Fibroblast of lung (primary cell): ENCODE data around the gene PIP5K1C. TPM values are rescaled to one million over a fixed set of nuclear protein-coding genes. Genes with fewer than 3 reads are reported as not detected.

Experiments
- DNase-seq, 2 donors: peaks; one replicate each; pipeline versions ENCODE4 v3.0.0 to v3.0.0-alpha.2; 2010; ENCODE audit warnings: low read depth in 2 of 2
- H2AFZ ChIP-seq: 2 replicates; pipeline ENCODE4 v1.5.1; 2012; ENCODE audit warnings: low read length, control low read depth, inconsistent platforms
- H3K27ac ChIP-seq: 2 replicates; pipeline ENCODE4 v1.5.1; 2011; ENCODE audit warnings: low read length, control low read depth; ENCODE audit not compliant: insufficient read depth
- H3K27me3 ChIP-seq: 2 replicates; pipeline ENCODE4 v1.5.1; 2011; ENCODE audit warnings: mild to moderate bottlenecking, low read length; ENCODE audit not compliant: control insufficient read depth, insufficient read depth
- H3K36me3 ChIP-seq: 2 replicates; pipeline ENCODE4 v1.5.1; 2011; ENCODE audit warnings: low read length; ENCODE audit not compliant: control insufficient read depth, insufficient read depth
- H3K4me1 ChIP-seq: 2 replicates; pipeline ENCODE4 v1.5.1; 2011; ENCODE audit warnings: low read length; ENCODE audit not compliant: control insufficient read depth, insufficient read depth; ENCODE audit errors: extremely low read depth
- H3K4me2 ChIP-seq: 2 replicates; pipeline ENCODE4 v1.5.1; 2011; ENCODE audit warnings: low read length, control low read depth; ENCODE audit not compliant: insufficient read depth; ENCODE audit errors: extremely low read depth
- H3K4me3 ChIP-seq, 4 experiments: fragments of 200-600 bp in 1 of 4; sonication (generic) in 1 of 4; replicated peaks in 1 of 4; 2 replicates each; pipeline ENCODE4 v1.5.1; 2011 to 2016; ENCODE audit warnings: low read length in 4 of 4, low read depth in 3 of 4, mild to moderate bottlenecking in 3 of 4, control low read depth in 2 of 4, inconsistent platforms in 1 of 4, mixed read lengths in 1 of 4; ENCODE audit not compliant: insufficient read depth in 1 of 4; ENCODE audit errors: control extremely low read depth in 1 of 4
- H3K79me2 ChIP-seq: 2 replicates; pipeline ENCODE4 v1.5.1; 2012; ENCODE audit warnings: mild to moderate bottlenecking, low read length, inconsistent platforms; ENCODE audit not compliant: control insufficient read depth, insufficient read depth
- H3K9ac ChIP-seq: 2 replicates; pipeline ENCODE4 v1.5.1; 2011; ENCODE audit warnings: mild to moderate bottlenecking, low read length, control low read depth; ENCODE audit not compliant: insufficient read depth
- H3K9me3 ChIP-seq: 2 replicates; pipeline ENCODE4 v1.5.1; 2012; ENCODE audit warnings: low read depth, low read length; ENCODE audit not compliant: control insufficient read depth, insufficient read depth
- H4K20me1 ChIP-seq: 2 replicates; pipeline ENCODE4 v1.5.1; 2011; ENCODE audit warnings: low read length; ENCODE audit not compliant: control insufficient read depth, insufficient read depth; ENCODE audit errors: extremely low read depth
- CTCF ChIP-seq, 2 donors: IDR thresholded peaks in 1 of 2; conservative IDR thresholded peaks in 1 of 2; 1 replicate in 1 of 2; 2 replicates in 1 of 2; pipeline ENCODE4 v1.5.1; 2011 to 2012; ENCODE audit warnings: low read length in 2 of 2, control low read depth in 1 of 2, inconsistent platforms in 1 of 2, low read depth in 1 of 2, mild to moderate bottlenecking in 1 of 2
- EZH2 ChIP-seq: IDR thresholded peaks from 2 replicates; pipeline ENCODE4 v1.5.1; 2012; ENCODE audit warnings: low read length, control low read depth, mild to moderate bottlenecking; ENCODE audit errors: missing control alignments
- polyA plus RNA-seq, 2 donors: library from polyadenylated mRNA; depleted of rRNA in 1 of 2; stranded (reverse) in 1 of 2; unstranded in 1 of 2; fragments of >200 nt; gene quantifications; 2 replicates each; pipeline ENCODE4 v1.2.1, GENCODE V29; 2011 to 2012; ENCODE audit warnings: missing spikeins in 1 of 2
- total RNA-seq: library from RNA; depleted of rRNA; stranded (reverse); fragments of >200 nt; gene quantifications from 2 replicates; pipeline ENCODE4 v1.2.1, GENCODE V29; 2014

The PIP5K1C gene
- total and polyA plus RNA-seq, 2 donors (not counting 1 experiment from before 2014, with no cell fraction given), result 8.7 to 16.7 TPM

DNA sequence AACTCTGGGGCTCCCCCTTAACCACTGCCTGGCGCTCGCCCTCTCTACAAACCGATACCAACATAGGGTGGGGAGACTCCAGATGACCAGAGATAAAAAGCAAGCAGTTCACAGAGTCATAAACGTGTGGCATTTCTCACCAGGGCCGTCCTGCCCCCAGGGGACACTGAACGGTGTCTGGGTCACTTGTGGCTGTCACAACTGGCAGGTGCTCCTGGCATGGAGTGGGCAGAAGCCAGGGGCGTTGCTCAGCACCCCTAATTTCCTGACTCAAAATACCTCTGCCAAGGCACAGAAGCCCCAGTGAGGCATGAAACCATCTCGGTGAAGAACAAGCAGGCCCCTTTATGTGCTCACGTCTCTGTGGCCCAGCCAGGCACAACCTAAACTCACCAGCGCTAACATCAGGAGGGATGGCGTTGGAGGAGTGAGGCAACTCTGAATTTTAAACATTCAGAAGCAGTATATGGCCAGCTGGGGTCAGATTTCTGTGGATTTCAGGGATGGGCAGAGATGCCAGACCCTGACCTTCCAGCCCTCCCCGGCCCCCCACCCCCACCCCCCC is 1.8 kb downstream of the PIP5K1C start:
- Histone ChIP-seq H2AFZ (no peak overlapping the region), H3K9me3 (no peaks in the 10 kb centered on the region), H3K4me2 (peak overlapping the region; percentile 64), H3K9ac (no peak overlapping the region), H3K36me3 (peaks cover 4% of the 10 kb centered on the region), H3K79me2 (peaks cover 40% of the 10 kb centered on the region), H3K27ac (peak overlapping the region; percentile 19), H3K4me3 (peak overlapping the region in 2 of 4 experiments; percentile 32 to 86), H3K27me3 (no peaks in the 10 kb centered on the region), H3K4me1 (peaks cover 3% of the 10 kb centered on the region), H4K20me1 (no peaks in the 10 kb centered on the region)
- TF ChIP-seq CTCF (conservative IDR thresholded peaks at IDR 0.05 in 1 of 2, IDR thresholded peaks at IDR 0.05 in 1 of 2; ENCODE audit: low read depth in 1 of 2, low read length in 2 of 2) (no peak), EZH2 (no peak)
- DNase-seq, result peak in 1 of 2 donors; percentile 41

DNA sequence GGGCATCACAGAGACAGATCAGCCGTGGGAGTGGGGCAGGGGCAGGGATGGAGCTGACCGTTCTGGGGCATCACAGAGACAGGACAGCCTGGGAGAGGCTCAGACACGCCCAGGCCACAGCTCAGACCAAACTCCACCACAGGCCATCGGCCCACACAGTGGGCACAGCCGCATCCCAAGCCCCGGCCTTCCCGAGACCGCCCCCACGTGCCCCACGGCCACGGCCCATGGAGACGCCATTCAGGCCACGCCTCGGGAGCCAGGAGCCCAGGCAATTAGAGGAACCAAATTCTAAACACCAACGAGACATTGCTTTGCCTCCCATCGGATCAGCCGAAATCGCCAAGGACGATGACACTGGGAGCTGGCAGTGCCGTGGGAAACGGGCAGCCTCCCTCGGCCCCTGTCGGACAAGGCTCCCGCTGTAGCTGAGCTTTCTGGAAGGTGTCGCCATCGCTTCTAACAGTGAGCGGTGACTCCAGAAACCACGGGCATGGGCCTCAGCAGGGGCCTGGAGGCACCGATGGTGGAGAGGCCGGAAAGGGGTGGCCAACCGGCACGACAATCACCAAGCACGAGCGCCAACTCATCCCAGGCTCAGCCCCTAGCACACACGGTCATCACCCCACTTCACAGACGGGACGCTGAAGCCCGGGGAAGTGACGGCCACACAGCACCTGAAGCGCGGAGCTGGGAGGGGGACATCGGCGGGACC is 2.4 kb downstream of the PIP5K1C start:
- Histone ChIP-seq H3K79me2 (peaks cover 40% of the 10 kb centered on the region), H3K4me2 (no peak overlapping the region), H3K36me3 (peaks cover 4% of the 10 kb centered on the region), H3K27ac (no peak overlapping the region), H3K27me3 (no peaks in the 10 kb centered on the region), H4K20me1 (no peaks in the 10 kb centered on the region), H3K4me3 (no peak overlapping the region), H3K9me3 (no peaks in the 10 kb centered on the region), H3K9ac (no peak overlapping the region), H2AFZ (no peak overlapping the region), H3K4me1 (peaks cover 3% of the 10 kb centered on the region)
- DNase-seq, result no peak
- TF ChIP-seq EZH2, result no peak
- TF ChIP-seq CTCF (conservative IDR thresholded peaks at IDR 0.05 in 1 of 2, IDR thresholded peaks at IDR 0.05 in 1 of 2; ENCODE audit: low read depth in 1 of 2, low read length in 2 of 2), result no peak

DNA sequence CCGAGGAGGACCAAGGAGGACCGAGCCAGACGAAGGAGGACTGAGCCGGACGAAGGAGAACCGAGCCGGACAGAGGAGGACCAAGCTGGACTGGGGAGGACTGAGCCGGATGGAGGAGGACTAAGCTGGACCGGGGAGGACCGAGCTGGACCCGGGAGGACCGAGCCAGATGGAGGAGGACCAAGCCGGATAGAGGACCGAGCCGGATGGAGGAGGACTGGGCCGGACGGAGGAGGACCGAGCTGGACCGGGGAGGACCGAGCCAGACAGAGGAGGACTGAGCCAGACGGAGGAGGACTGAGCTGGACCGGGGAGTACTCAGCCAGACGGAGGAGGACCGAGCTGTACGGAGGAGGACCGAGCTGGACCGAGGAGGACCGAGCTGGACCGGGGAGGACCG is 3.2 kb downstream of the PIP5K1C start:
- DNase-seq, result no peak
- TF ChIP-seq EZH2 (no peak), CTCF (conservative IDR thresholded peaks at IDR 0.05 in 1 of 2, IDR thresholded peaks at IDR 0.05 in 1 of 2; ENCODE audit: low read depth in 1 of 2, low read length in 2 of 2) (no peak)
- Histone ChIP-seq H3K27me3 (no peaks in the 10 kb centered on the region), H3K36me3 (peaks cover 4% of the 10 kb centered on the region), H3K9ac (no peak overlapping the region), H3K79me2 (peaks cover 43% of the 10 kb centered on the region), H3K27ac (no peak overlapping the region), H3K9me3 (no peaks in the 10 kb centered on the region), H4K20me1 (no peaks in the 10 kb centered on the region), H2AFZ (no peak overlapping the region), H3K4me1 (peaks cover 3% of the 10 kb centered on the region), H3K4me3 (no peak overlapping the region), H3K4me2 (no peak overlapping the region)
